Keratinocyte (primary cell): ENCODE data around the gene RERG.

Source experiments
- EZH2 ChIP-seq: IDR thresholded peaks from one replicate; pipeline ENCODE4 v1.6.1; 2012; ENCODE audit warnings: inconsistent platforms, mild to moderate bottlenecking, low read length, moderate library complexity
- TF ChIP-seq, protein P1 (sequence below), 3 experiments: IDR thresholded peaks in 1 of 3; conservative IDR thresholded peaks in 1 of 3; optimal IDR thresholded peaks in 1 of 3; 2 replicates in 2 of 3; 3 replicates in 1 of 3; pipeline versions ENCODE3 to v1.5.1; 2011; ENCODE audit warnings: low read length in 3 of 3, mild to moderate bottlenecking in 3 of 3, moderate library complexity in 2 of 3, control low read depth in 1 of 3, inconsistent platforms in 1 of 3; ENCODE audit not compliant: insufficient read depth in 2 of 3; ENCODE audit errors: extremely low read depth in 1 of 3

GRCh38 chr12:15205341-15206010 is 15.7 kb downstream of the RERG start:
- TF ChIP-seq, protein P1, sequence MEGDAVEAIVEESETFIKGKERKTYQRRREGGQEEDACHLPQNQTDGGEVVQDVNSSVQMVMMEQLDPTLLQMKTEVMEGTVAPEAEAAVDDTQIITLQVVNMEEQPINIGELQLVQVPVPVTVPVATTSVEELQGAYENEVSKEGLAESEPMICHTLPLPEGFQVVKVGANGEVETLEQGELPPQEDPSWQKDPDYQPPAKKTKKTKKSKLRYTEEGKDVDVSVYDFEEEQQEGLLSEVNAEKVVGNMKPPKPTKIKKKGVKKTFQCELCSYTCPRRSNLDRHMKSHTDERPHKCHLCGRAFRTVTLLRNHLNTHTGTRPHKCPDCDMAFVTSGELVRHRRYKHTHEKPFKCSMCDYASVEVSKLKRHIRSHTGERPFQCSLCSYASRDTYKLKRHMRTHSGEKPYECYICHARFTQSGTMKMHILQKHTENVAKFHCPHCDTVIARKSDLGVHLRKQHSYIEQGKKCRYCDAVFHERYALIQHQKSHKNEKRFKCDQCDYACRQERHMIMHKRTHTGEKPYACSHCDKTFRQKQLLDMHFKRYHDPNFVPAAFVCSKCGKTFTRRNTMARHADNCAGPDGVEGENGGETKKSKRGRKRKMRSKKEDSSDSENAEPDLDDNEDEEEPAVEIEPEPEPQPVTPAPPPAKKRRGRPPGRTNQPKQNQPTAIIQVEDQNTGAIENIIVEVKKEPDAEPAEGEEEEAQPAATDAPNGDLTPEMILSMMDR (optimal IDR thresholded peaks at IDR 0.05 in 1 of 3, IDR thresholded peaks at IDR 0.05 in 1 of 3, conservative IDR thresholded peaks at IDR 0.05 in 1 of 3; ENCODE audit: extremely low read depth in 1 of 3, insufficient read depth in 2 of 3, low read length in 3 of 3) = no peak
- TF ChIP-seq EZH2 = no peak
